Left lung (tissue), 14 donors: ENCODE data around the gene HERC3. TPM values are rescaled to one million over a fixed set of nuclear protein-coding genes. Genes with fewer than 3 reads are reported as not detected.

Experiments
- ATAC-seq: fragments of 200-7000 bp; cut with Tn5 transposase; one replicate; pipeline ENCODE4 v1.9.1; 2020; ENCODE audit warnings: moderate library complexity
- DNase-seq, 4 donors: peaks; one replicate each; pipeline ENCODE4 v3.0.0-alpha.2; 2013 to 2020
- H3K27ac ChIP-seq, 2 donors: fragments of 200-600 bp; sonication (generic) in 1 of 2; one replicate each; pipeline versions ENCODE4 v1.5.0 to v1.8.0; 2020 to 2021
- H3K27me3 ChIP-seq, 2 donors: fragments of 200-600 bp; sonication (generic) in 1 of 2; one replicate each; pipeline versions ENCODE4 v1.5.0 to v1.8.0; 2020 to 2021
- H3K36me3 ChIP-seq, 2 donors: fragments of 200-600 bp; sonication (generic) in 1 of 2; one replicate each; pipeline versions ENCODE4 v1.5.0 to v1.8.0; 2020 to 2021
- H3K4me1 ChIP-seq, 2 donors: fragments of 200-600 bp; one replicate each; pipeline ENCODE4 v1.8.0; 2021
- H3K4me3 ChIP-seq, 2 donors: fragments of 200-600 bp; sonication (generic) in 1 of 2; one replicate each; pipeline versions ENCODE4 v1.5.0 to v1.8.0; 2020 to 2021; ENCODE audit warnings: mild to moderate bottlenecking in 1 of 2
- H3K9me3 ChIP-seq, 2 donors: fragments of 200-600 bp; sonication (generic) in 1 of 2; one replicate each; pipeline versions ENCODE4 v1.5.0 to v1.8.0; 2020 to 2021
- CTCF ChIP-seq, 2 donors: fragments of 200-600 bp; sonication (generic) in 1 of 2; IDR thresholded peaks; one replicate each; pipeline versions ENCODE4 v1.5.0 to v1.8.0; 2021; ENCODE audit warnings: antibody characterized with exemption in 2 of 2
- intact Hi-C, 2 donors: fragments of 100-400 bp; cut with DNase I; formaldehyde crosslinking; loops; one replicate each; pipeline versions ENCODE4 v1.11.2 to v1.14.2; 2022
- long read RNA-seq, 12 donors: library from polyadenylated mRNA in 2 of 12; unstranded in 2 of 12; transcript quantifications; one replicate each; pipeline ENCODE4 v2.0.0 and lab custom pipeline, GENCODE V29; 2019 to 2026
- polyA plus RNA-seq, 6 donors: library from polyadenylated mRNA; unstranded; fragments of 120-200 nt; gene quantifications; one replicate each; pipeline ENCODE4 v1.2.1, GENCODE V29; 2013; ENCODE audit not compliant: insufficient read length in 6 of 6
- total RNA-seq, 2 donors: library from RNA; stranded (reverse); fragmentation: NEBNext Ultra II Directional; extraction: Animal tissue kit (Norgen Biotek cat#: 25700); gene quantifications; one replicate each; pipeline ENCODE4 v1.2.1, GENCODE V29; 2021
- donor health status: DM: no; HTN: yes; CAD: no.
- donor health status: DM: no; HTN: no; CAD: no.

The HERC3 gene
- 10 to 100 TPM; 31.9 to 43.8 TPM for total RNA-seq
- polyA plus RNA-seq, result 10 to 100 TPM; 17.1 to 23.7 (median 20.1) TPM
- long read RNA-seq, donor 1, partial matches to known transcripts, result 5 of 5 reads
- long read RNA-seq, donor 1, other reads (novel, unspliced or antisense), result 0 of 5 reads
- long read RNA-seq, donor 2, result 0 reads
- long read RNA-seq, donor 3, full-length matches to known transcripts, result 1 of 1 reads
- long read RNA-seq, donor 3, partial matches to known transcripts, result 0 of 1 reads
- long read RNA-seq, donor 3, other reads (novel, unspliced or antisense), result 0 of 1 reads
- long read RNA-seq, donor 4, partial matches to known transcripts, result 1 of 3 reads
- long read RNA-seq, donor 4, other reads (novel, unspliced or antisense), result 2 of 3 reads
- long read RNA-seq, donor 5, result 0 reads
- long read RNA-seq, donor 6, full-length matches to known transcripts, result 1 of 13 reads
- long read RNA-seq, donor 6, partial matches to known transcripts, result 12 of 13 reads
- long read RNA-seq, donor 6, other reads (novel, unspliced or antisense), result 0 of 13 reads
- long read RNA-seq, donor 7, result 0 reads
- long read RNA-seq, donor 8, partial matches to known transcripts, result 13 of 13 reads
- long read RNA-seq, donor 8, other reads (novel, unspliced or antisense), result 0 of 13 reads
- long read RNA-seq, donor 9, result 0 reads
- long read RNA-seq, donor 10, partial matches to known transcripts, result 3 of 4 reads
- long read RNA-seq, donor 10, other reads (novel, unspliced or antisense), result 1 of 4 reads
- long read RNA-seq, donor 11, result 0 reads
- long read RNA-seq, donor 12, result 0 reads

GRCh38 chr4:88591787-88592599, at the start of gene HERC3:
Gene HERC3, plus strand, starts transcription at chr4:88592480. Its CDS starts 13,344 bp downstream, at chr4:88605824.
- H3K36me3 ChIP-seq, result peaks cover 0 to 11% of the 10 kb centered on the region in 2 donors
- intact Hi-C loops, result no loop called here
- peak within 1 kb of the TSS; percentile 90 to 99 for H3K27ac ChIP-seq
- no peaks in the 10 kb centered on the region for H3K9me3 ChIP-seq
- H3K27me3 ChIP-seq, result no peaks in the 10 kb centered on the region
- TF ChIP-seq CTCF (IDR thresholded peaks at IDR 0.05), result no peak
- DNase-seq, result peak; percentile 90 to 98 (median 93)
- peaks cover 0 to 25% of the 10 kb centered on the region in 2 donors for H3K4me1 ChIP-seq
- peak within 1 kb of the TSS; percentile 96 for H3K4me3 ChIP-seq
- peak; percentile 98 for ATAC-seq

- H3K9me3 ChIP-seq, result no peaks in the 10 kb centered on the region
- TF ChIP-seq CTCF (IDR thresholded peaks at IDR 0.05), result no peak
- H3K4me3 ChIP-seq, result no peak overlapping the region
- DNase-seq, result no peak
- no peak for ATAC-seq
- H3K36me3 ChIP-seq, result no peaks in the 10 kb centered on the region
- H3K27ac ChIP-seq, result no peak overlapping the region
- H3K4me1 ChIP-seq, result no peaks in the 10 kb centered on the region
- H3K27me3 ChIP-seq, result no peaks in the 10 kb centered on the region
- intact Hi-C loops, result no loop called here
Measured at GRCh38 chr4:88549815-88550214, 42.5 kb upstream of the HERC3 start.

GRCh38 chr4:88567591-88567990, 24.7 kb upstream of the HERC3 start:
- no peak overlapping the region for H3K4me3 ChIP-seq
- ATAC-seq (no peak), DNase-seq (no peak)
- no peaks in the 10 kb centered on the region for H3K27me3 ChIP-seq
- no peaks in the 10 kb centered on the region for H3K9me3 ChIP-seq
- TF ChIP-seq CTCF (IDR thresholded peaks at IDR 0.05), result no peak
- H3K4me1 ChIP-seq, result no peaks in the 10 kb centered on the region
- intact Hi-C loops, result no loop called here
- no peaks in the 10 kb centered on the region for H3K36me3 ChIP-seq
- H3K27ac ChIP-seq, result no peak overlapping the region

GRCh38 chr4:88570001-88570400, 22.3 kb upstream of the HERC3 start:
- H3K4me1 ChIP-seq, result peaks cover 0 to 3% of the 10 kb centered on the region in 2 donors

More at GRCh38 chr4:88570001-88570400, 22.3 kb upstream of the HERC3 start:
- Histone ChIP-seq H3K4me3 (no peak overlapping the region), H3K27me3 (no peaks in the 10 kb centered on the region), H3K27ac (no peak overlapping the region), H3K9me3 (no peaks in the 10 kb centered on the region), H3K36me3 (no peaks in the 10 kb centered on the region)
- TF ChIP-seq CTCF (IDR thresholded peaks at IDR 0.05), result no peak
- no peak for ATAC-seq
- DNase-seq, result no peak
- intact Hi-C loops, result no loop called here
